Nephron progenitor cell (in vitro differentiated cells): ENCODE results near the gene IMPG2.

ENCODE experiments used
- DNase-seq: peaks from one replicate; pipeline ENCODE4 v3.0.0; 2021
- H3K27ac Mint-ChIP-seq: 2 replicates; pipeline ENCODE4 v1.8.0; 2021; ENCODE audit warnings: mild to moderate bottlenecking, moderate library complexity, mixed read lengths
- H3K27me3 Mint-ChIP-seq: 2 replicates; pipeline ENCODE4 v1.8.0; 2021; ENCODE audit warnings: mild to moderate bottlenecking, low read depth, mixed read lengths; ENCODE audit not compliant: poor library complexity
- H3K36me3 Mint-ChIP-seq: 2 replicates; pipeline ENCODE4 v1.8.0; 2021; ENCODE audit warnings: low read depth, mixed read lengths
- H3K4me1 Mint-ChIP-seq: 2 replicates; pipeline ENCODE4 v1.8.0; 2021; ENCODE audit warnings: mixed read lengths
- H3K4me3 Mint-ChIP-seq: 2 replicates; pipeline ENCODE4 v1.8.0; 2021; ENCODE audit warnings: mild to moderate bottlenecking, moderate library complexity, mixed read lengths
- H3K9me3 Mint-ChIP-seq: 2 replicates; pipeline ENCODE4 v1.8.0; 2021; ENCODE audit warnings: mild to moderate bottlenecking, moderate library complexity, mixed read lengths
- CTCF ChIP-seq: fragments of 200-600 bp; sonication (generic); IDR thresholded peaks from 2 replicates; pipeline ENCODE4 v1.5.0; 2021; ENCODE audit warnings: antibody characterized with exemption

Gene IMPG2

GRCh38 chr3:101177577-101177976 lies 142.8 kb downstream of the IMPG2 start:
- Mint-ChIP-seq H3K9me3 (peaks cover 9% of the 10 kb centered on the region), H3K4me1 (no peaks in the 10 kb centered on the region), H3K4me3 (no peak overlapping the region), H3K36me3 (no peaks in the 10 kb centered on the region), H3K27ac (no peak overlapping the region), H3K27me3 (peaks cover 3% of the 10 kb centered on the region)
- TF ChIP-seq CTCF = no peak
- no peak for DNase-seq
